ENCODE results near the gene SETD5.

The SETD5 gene

GRCh38 chr3:9377981-9378380 is 19.4 kb upstream of the SETD5 start:
- no peak for DNase-seq (ENCODE audit: extremely low read depth, insufficient read length)
- Histone ChIP-seq H3K27me3 (replicated peaks; ENCODE audit: control insufficient read depth, insufficient read depth, low read length) (no peaks in the 10 kb centered on the region), H3K36me3 (ENCODE audit: control insufficient read depth, insufficient read depth, low read length) (peaks cover 7% of the 10 kb centered on the region), H3K4me3 (replicated peaks; ENCODE audit: low read depth, low read length) (no peak overlapping the region)
- no peak for TF ChIP-seq CTCF (IDR thresholded peaks at IDR 0.05; ENCODE audit: insufficient read depth, low read length, poor library complexity, severe bottlenecking)

- Histone ChIP-seq H3K36me3 (ENCODE audit: control insufficient read depth, insufficient read depth, low read length) (peaks cover 9% of the 10 kb centered on the region), H3K4me3 (replicated peaks; ENCODE audit: low read depth, low read length) (no peak overlapping the region), H3K27me3 (replicated peaks; ENCODE audit: control insufficient read depth, insufficient read depth, low read length) (no peaks in the 10 kb centered on the region)
- no peak for TF ChIP-seq CTCF (IDR thresholded peaks at IDR 0.05; ENCODE audit: insufficient read depth, low read length, poor library complexity, severe bottlenecking)
- DNase-seq (ENCODE audit: extremely low read depth, insufficient read length), result no peak
These were observed 18.1 kb upstream of the SETD5 start for GRCh38 chr3:9379327-9379726.

GRCh38 chr3:9380014-9380413 is 17.4 kb upstream of the SETD5 start:
- DNase-seq (ENCODE audit: extremely low read depth, insufficient read length), result no peak

GRCh38 chr3:9384141-9384828 is 13.1 kb upstream of the SETD5 start:
- Histone ChIP-seq H3K36me3 (ENCODE audit: control insufficient read depth, insufficient read depth, low read length) (peaks cover 16% of the 10 kb centered on the region), H3K27me3 (replicated peaks; ENCODE audit: control insufficient read depth, insufficient read depth, low read length) (no peaks in the 10 kb centered on the region), H3K4me3 (replicated peaks; ENCODE audit: low read depth, low read length) (no peak overlapping the region)
- TF ChIP-seq CTCF (IDR thresholded peaks at IDR 0.05; ENCODE audit: insufficient read depth, low read length, poor library complexity, severe bottlenecking), result no peak
- no peak for DNase-seq (ENCODE audit: extremely low read depth, insufficient read length)

More at GRCh38 chr3:9380014-9380413, 17.4 kb upstream of the SETD5 start:
- no peaks in the 10 kb centered on the region for H3K27me3 ChIP-seq (replicated peaks; ENCODE audit: control insufficient read depth, insufficient read depth, low read length)
- no peak for TF ChIP-seq CTCF (IDR thresholded peaks at IDR 0.05; ENCODE audit: insufficient read depth, low read length, poor library complexity, severe bottlenecking)
- H3K36me3 ChIP-seq (ENCODE audit: control insufficient read depth, insufficient read depth, low read length), result peaks cover 8% of the 10 kb centered on the region
- no peak overlapping the region for H3K4me3 ChIP-seq (replicated peaks; ENCODE audit: low read depth, low read length)

GRCh38 chr3:9385187-9386077 is 12.0 kb upstream of the SETD5 start:
- H3K27me3 ChIP-seq (replicated peaks; ENCODE audit: control insufficient read depth, insufficient read depth, low read length), result no peaks in the 10 kb centered on the region
- H3K36me3 ChIP-seq (ENCODE audit: control insufficient read depth, insufficient read depth, low read length), result peaks cover 20% of the 10 kb centered on the region
- no peak for DNase-seq (ENCODE audit: extremely low read depth, insufficient read length)
- H3K4me3 ChIP-seq (replicated peaks; ENCODE audit: low read depth, low read length), result no peak overlapping the region
- TF ChIP-seq CTCF (IDR thresholded peaks at IDR 0.05; ENCODE audit: insufficient read depth, low read length, poor library complexity, severe bottlenecking), result no peak

Data from GM06990 (cell line).